Cerebellar cortex (tissue), 1 donor: ENCODE data around the gene APC2.
"Not testable (repeated sequence)": the region's sequence is repeated elsewhere in the genome, so short reads cannot be mapped to it uniquely, and the experiment has no call there.

ENCODE experiments used
- DNase-seq: peaks from one replicate; pipeline ENCODE4 v3.0.0-alpha.2; 2015; ENCODE audit warnings: low spot score

The APC2 gene

DNA sequence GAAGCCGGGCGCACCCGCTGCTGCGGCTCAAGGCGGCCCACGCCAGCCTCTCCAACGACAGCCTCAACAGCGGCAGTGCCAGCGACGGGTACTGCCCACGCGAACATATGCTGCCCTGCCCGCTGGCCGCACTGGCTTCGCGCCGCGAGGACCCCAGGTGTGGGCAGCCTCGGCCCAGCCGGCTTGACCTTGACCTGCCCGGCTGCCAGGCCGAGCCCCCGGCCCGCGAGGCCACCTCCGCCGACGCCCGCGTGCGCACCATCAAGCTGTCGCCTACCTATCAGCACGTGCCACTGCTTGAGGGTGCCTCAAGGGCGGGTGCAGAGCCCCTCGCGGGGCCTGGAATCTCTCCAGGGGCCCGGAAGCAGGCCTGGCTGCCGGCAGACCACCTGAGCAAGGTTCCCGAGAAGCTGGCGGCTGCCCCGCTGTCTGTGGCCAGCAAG, 16.1 kb downstream of the APC2 start:
- DNase-seq, result no peak

GRCh38 chr19:1466461-1467214, 16.7 kb downstream of the APC2 start:
- no peak for DNase-seq

DNA sequence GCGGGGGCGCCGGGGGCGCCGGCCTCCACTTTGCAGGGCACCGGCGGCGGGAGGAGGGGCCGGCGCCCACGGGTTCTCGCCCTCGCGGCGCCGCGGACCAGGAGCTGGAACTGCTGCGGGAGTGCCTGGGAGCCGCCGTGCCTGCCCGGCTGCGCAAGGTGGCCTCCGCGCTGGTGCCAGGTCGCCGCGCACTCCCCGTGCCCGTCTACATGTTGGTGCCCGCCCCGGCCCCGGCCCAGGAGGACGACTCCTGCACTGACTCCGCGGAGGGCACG, 17.2 kb downstream of the APC2 start:
- DNase-seq, result no peak

DNA sequence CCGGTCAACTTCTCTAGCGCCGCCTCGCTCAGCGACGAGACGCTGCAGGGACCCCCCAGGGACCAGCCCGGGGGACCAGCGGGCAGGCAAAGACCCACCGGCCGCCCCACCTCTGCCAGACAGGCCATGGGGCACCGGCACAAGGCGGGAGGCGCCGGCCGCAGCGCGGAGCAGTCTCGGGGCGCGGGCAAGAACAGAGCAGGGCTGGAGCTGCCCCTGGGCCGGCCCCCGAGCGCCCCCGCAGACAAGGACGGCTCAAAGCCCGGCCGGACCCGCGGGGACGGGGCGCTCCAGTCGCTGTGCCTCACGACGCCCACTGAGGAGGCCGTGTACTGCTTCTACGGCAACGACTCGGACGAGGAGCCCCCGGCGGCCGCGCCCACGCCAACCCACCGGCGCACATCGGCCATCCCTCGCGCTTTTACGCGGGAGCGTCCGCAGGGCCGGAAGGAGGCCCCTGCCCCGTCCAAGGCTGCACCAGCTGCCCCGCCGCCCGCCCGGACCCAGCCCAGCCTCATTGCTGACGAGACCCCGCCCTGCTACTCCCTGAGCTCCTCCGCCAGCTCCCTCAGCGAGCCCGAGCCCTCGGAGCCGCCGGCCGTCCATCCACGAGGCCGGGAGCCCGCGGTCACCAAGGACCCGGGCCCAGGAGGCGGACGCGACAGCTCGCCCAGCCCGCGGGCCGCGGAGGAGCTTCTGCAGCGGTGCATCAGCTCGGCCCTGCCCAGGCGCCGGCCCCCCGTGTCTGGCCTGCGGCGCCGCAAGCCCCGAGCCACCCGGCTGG, 17.8 kb downstream of the APC2 start:
- DNase-seq, result no peak

- no peak for DNase-seq
Measured at GRCh38 chr19:1468274-1468820, 18.4 kb downstream of the APC2 start.

- DNase-seq, result no peak
Measured at GRCh38 chr19:1468821-1469254, 18.9 kb downstream of the APC2 start.

DNA sequence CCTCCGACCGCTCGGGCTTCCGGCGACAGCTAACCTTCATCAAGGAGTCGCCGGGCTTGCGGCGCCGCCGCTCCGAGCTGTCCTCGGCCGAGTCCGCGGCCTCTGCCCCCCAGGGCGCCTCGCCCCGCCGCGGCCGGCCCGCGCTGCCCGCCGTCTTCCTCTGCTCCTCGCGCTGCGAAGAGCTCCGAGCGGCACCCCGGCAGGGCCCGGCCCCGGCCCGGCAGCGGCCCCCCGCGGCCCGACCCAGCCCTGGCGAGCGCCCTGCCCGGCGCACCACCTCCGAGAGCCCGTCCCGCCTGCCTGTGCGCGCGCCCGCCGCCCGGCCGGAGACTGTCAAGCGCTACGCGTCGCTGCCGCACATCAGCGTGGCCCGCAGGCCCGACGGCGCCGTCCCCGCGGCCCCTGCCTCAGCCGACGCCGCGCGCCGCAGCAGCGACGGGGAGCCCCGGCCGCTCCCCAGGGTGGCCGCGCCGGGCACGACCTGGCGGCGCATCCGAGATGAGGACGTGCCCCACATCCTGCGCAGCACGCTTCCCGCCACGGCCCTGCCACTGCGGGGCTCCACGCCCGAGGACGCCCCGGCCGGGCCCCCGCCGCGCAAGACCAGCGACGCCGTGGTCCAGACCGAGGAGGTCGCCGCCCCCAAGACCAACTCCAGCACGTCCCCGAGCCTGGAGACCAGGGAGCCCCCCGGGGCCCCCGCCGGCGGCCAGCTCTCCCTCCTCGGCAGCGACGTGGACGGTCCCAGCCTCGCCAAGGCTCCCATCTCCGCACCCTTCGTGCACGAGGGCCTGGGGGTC, 19.5 kb downstream of the APC2 start:
- no peak for DNase-seq

GRCh38 chr19:1470055-1470304, 20.1 kb downstream of the APC2 start:
- no peak for DNase-seq

GRCh38 chr19:1470305-1471009, 20.5 kb downstream of the APC2 start:
- DNase-seq, result no peak

DNA sequence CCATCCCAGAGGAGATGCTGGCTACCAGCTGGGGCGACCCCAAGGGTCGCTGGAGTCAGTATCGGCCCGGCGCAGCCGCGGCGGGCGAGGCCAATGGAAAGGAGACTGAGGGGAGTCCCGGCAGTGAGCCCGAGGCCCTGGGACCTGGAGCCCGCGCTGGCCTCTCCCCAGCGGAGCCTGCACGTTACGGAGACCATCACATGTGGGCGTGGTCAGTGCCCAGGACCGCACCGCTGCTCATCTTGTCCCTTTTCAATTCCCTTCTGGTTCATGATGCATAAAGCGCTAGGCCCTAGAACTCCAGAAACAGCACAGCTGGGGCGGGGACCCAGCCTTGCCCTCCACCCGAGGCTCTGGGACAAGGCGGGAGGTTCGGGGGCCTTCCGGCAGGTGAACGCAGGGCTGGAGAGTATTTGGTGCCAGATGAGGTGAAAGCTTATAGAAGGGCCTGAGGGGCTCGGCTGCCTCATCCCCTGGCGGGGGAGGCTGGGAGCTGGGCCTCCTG, 21.1 kb downstream of the APC2 start:
- no peak for DNase-seq

- no peak for DNase-seq
Measured at GRCh38 chr19:1471515-1472160, 21.7 kb downstream of the APC2 start.

- peak; percentile 53 for DNase-seq
Measured at GRCh38 chr19:1472231-1473084, 22.5 kb downstream of the APC2 start.

DNA sequence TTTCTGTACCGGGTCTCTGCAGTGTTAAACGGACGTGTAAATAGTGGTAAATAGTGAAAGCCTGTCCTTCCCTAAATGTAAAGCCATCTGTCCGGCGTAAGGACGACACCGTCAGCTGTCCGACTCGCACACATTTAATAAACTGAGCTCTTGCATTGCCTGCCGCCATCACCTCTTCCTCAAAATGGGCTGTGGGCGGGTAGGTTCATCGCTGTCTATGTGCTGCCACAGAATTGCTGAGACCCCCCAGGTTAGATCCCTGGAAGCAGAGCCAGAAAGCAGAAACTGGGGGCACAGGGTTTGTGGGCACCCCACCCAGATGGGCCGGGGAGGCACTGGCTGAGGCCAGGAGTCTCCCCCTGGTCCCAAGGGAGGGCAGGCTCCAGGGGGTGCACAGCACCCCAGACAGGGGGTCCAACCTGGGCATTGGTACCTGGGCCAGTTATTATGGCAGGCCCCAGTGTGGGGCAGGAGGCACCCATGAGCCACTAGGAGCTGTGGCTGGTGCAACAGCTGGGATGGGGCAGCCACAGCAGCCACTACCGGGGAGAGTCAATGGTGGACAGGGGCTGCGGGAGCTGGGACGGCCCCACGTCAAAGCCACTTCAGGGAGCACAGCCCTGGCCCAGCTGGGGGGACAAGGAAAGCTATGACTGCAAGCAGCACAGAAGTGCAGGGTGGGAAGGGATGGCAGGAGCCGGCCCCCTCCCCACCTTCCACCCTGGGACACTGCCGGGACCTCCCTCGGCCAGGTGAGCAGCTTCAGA, 23.3 kb downstream of the APC2 start:
- no peak for DNase-seq

GRCh38 chr19:1474011-1474764, 24.3 kb downstream of the APC2 start:
- DNase-seq, result no peak

- no peak for DNase-seq
Measured at GRCh38 chr19:1474765-1475351, 24.9 kb downstream of the APC2 start.

- DNase-seq, result no peak
Measured at GRCh38 chr19:1475751-1476437, 26.0 kb downstream of the APC2 start.

DNA sequence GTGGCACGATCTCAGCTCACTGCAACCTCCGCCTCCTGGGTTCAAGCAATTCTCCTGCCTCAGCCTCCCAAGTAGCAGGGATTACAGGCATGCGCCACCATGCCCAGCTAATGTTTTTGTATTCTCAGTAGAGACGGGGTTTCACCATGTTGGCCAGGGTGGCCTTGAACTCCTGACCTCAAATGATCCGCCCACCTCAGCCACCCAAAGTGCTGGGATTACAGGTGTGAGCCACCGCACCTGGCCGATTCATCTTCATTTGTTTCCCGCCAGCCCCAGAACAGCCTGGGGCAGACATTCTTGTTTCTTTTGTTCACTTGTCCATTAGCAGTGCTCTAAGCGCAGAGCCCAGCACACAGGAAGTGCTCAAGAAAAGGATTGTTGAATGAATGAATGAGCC, 27.1 kb downstream of the APC2 start:
- not testable (repeated sequence) for DNase-seq
